Measurements from ENCODE around the gene PGD.
"Not testable (repeated sequence)": the region's sequence is repeated elsewhere in the genome, so short reads cannot be mapped to it uniquely, and the experiment has no call there.

The PGD gene

DNA sequence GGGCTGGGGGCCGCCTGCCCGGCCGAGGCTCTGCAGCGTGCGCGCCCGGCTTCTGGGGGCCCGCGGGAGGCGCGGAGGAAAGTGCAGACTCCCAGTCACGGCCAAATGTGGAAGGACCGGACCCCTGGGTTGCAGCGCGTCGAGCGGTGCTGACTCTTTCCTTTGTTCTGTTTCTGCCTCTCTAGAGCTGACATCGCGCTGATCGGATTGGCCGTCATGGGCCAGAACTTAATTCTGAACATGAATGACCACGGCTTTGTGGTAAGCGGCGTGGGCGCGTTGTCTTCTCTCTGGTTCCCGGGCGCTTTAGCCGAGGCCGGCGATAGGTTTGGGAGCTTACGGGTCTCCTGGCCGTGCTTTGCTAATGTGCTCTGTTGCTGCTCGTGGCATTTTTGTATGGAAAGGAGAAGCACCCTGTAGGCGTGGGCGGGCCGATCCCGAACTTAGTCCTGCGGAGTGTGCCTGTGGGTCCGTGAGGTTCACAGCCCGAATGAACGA lies 629 bp downstream of the PGD start:
- DNase-seq = no peak

DNA sequence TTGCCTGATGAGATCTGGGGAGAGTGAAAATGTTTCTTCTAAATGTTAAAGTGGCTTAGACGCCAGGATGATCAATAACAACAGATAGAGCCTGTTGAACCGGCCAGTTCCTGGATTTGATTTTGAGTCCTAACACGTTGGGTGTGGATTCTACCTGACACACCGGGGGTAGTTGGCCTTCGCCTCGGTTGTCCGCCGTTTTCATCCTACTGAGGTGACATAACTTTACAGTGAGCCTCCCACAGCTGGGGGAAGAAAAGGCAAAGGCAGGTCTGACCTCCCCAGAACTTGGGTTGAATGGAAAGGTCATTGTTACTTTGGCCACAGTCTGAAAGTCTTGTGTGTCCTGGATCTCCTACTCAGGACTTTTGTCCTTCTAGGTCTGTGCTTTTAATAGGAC lies 1.1 kb downstream of the PGD start:
- no peak for DNase-seq

DNA sequence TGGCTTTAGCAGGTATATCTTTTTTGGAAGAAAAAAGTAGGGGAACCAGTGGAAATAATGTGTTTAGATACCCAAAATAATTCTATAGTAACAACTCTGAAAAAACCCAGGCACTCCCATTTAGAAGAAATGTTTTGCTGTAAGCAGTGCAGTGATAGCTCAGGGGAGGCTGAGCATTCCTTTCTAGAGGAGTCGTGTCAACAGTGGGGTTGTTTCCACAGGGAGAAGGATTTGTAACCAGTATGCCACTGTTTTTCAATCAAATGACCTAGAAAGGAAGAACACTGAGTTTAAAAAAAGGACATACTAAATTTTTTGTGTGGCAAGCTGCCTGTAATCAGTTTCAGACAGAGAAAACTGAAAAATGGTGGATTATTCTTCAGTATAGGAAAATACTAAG lies 2.4 kb downstream of the PGD start:
- no peak for DNase-seq

DNA sequence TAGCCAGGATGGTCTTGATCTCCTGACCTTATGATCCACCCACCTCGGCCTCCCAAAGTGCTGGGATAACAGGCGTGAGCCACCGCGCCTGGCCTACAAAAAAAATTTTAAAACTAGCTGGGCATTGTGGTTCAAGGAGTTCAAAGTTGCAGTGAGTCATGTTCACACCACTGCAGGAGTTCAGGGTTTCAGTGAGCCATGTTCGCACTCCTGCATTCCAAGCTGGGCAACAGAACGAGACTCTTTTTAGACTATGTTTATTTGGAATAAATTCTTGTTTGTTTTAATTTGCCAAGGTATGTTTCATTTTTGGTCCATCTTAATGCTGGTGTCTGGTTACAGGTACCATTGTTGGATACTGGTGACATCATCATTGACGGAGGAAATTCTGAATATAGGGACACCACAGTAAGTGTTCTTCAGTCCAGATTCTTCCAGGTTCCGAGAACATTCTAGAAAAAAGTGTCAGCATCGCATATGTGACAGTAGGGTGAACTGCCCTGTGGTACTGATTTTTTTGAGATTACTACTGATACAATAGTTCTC lies 3.9 kb downstream of the PGD start:
- no peak for DNase-seq

DNA sequence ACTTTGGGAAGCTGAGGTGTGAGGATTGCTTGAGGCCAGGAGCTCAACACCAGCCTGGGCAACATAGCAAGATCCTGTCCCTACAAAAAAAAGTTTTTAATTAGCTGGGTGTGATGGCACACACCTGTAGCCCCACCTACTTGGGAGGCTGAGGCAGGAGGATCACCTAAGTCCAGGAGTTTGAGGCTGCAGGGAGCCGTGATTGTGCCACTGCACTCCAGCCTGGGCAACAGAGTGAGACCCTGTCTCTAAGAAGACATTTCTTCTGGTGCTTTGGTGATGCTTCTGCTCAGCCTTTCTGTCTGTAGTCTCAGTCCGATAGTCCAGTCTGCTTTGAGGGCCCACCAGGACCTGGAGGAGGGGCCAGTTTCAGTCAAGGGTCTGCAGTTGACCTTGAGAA lies 8.3 kb downstream of the PGD start:
- DNase-seq = no peak

DNA sequence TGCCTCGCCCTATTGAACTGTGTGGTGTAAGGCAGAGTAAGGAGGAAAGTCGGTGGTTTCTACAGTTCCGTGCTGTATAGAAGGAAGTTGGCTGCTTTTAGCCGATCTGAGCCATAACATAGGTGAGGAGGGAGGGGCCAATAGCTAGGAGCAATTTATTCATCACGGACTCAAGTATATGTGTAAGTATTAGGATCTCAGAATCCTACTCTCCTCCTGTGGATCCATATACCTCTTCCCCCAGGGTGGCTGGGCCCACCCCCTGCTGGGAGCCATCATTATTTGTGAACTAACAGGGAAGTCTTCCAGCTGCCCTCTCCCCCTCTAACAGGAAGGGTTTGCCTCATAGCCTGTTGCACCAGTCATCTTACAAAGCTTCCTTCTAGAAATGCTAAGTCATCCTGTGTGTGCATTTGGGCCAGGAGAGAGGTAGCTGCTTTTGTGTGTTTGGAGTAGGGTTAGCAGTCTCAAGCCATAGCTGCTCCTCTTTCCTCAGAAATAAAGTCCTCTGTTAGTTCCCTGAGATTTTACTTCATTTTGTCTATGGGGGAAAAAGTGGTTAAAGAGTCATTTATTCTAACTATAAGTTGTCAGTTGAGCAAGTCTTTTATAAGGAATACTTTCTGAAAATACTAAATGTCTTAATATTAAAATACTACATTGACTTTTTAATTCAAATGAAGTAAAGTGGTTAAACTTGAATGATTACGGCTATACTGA lies 16.5 kb downstream of the PGD start:
- DNase-seq = no peak

DNA sequence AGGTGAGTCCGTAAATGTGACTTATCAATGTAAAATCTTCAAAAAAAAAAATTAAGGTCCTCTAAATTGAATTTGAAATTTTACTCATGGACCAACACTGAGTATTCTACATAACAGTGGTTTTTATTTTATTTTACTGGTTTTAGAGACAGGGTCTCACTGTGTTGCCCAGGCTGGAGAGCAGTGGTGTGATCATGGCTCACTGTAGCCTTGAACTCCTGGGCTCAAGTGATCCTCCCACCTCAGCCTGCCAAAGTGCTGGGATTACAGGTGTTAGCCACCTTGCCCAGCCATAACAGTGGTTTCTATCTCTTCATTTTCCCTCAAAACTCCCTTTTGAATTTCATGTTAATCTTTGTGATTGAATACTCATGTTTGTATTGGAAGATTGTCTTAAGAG lies 17.1 kb downstream of the PGD start:
- DNase-seq = not testable (repeated sequence)

DNA sequence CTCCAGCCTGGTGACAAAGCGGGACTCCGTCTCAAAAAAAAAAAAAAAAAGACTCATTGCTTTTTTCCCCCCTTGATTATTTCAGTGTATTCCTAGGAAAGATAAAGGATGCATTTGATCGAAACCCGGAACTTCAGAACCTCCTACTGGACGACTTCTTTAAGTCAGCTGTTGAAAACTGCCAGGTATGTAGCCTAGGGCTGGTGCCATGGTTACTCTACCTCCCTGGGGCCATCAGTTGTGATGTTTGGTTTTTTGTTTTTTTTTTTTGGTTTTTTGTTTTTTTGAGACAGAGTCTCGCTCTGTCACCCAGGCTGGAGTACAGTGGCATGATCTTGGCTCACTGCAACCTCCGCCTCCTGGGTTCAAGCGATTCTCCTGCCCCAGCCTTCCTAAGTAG lies 19.9 kb downstream of the PGD start:
- not testable (repeated sequence) for DNase-seq

DNA sequence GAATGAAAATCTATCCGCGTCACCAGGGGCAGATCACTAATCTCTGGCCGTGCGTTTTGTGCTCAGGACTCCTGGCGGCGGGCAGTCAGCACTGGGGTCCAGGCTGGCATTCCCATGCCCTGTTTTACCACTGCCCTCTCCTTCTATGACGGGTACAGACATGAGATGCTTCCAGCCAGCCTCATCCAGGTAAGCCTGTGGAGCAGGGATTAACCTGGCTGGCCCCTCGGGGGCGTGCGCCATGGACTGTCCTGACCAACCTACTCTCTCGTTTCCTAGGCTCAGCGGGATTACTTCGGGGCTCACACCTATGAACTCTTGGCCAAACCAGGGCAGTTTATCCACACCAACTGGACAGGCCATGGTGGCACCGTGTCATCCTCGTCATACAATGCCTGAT lies 20.5 kb downstream of the PGD start:
- no peak for DNase-seq

DNA sequence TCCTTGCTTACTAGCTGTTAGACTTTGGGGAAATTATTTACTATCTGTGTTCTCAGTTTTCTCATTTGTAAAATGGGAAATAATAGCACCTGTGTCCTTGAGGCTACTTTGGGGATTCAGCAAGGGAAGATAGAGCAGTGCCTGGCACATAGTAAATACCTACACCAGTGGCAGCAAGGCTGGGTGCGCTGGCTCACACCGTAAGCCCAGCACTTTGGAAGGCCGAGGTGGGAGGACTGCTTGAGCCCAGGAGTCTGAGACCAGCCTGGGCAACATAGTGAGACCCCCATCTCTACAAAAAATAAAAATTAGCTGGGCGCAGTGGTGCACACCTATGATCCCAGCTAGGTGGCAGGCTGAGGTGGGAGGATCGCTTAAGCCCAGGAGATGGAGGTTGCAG lies 22.8 kb downstream of the PGD start:
- DNase-seq = no peak

DNA sequence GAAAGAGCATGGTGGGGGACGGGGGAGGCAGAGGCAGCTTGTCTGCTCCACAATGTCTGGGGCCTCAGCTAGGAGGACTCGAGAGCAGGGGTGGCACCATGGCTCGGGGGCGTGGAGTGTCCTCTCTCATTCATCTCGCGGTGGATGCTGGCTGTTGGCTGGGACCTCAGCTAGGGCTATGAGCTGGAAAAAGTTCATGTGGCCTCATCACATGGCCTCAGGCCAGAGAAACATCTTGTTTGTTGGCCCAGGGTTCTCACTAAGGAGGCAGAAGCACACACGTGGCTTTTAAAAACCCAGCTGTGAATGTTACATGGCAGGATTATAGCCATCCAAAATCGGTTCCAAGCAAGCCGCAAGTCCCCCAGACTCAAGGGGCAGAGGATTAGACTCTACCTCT lies 25.2 kb downstream of the PGD start:
- no peak for DNase-seq

DNA sequence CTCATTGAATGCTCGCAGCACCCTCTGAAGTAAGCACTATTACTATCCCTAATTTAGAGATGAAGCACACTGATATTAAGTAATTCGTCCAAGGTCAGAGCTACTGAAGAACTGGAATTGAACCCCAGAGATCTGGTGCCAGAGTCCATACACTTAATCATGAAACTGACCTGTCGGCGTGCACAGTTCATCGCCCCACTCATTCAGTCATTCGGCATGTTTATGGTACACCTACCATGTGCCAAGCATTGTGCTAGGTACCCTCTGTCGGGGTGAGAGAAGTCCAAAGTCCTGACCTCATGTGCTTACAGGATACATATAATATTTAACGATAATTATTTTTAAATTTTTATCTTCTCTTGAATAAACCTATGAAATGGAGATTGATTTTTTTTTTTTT lies 25.8 kb downstream of the PGD start:
- no peak for DNase-seq

DNA sequence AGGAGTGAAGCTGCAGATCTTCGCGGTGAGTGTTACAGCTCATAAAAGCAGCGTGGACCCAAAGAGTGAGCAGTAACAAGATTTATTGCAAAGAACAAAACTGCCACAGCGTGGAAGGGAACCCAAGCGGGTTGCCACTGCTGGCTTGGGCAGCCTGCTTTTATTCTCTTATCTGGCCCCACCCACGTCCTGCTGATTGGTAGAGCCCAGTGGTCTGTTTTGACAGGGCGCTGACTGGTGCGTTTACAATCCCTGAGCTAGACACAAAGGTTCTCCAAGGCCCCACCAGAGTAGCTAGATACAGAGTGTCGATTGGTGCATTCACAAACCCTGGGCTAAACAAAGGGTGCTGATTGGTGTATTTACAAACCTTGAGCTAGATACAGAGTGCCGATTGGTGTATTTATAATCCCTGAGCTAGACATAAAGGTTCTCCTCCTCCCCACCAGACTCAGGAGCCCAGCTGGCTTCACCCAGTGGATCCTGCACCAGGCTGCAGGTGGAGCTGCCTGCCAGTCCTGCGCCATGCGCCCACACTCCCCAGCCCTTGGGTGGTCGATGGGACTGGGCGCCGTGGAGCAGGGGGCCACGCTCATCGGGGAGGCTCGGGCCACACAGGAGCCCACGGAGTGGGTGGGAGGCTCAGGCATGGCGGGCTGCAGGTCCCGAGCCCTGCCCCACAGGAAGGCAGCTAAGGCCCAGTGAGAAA lies 27.1 kb downstream of the PGD start:
- DNase-seq = not testable (repeated sequence)

DNA sequence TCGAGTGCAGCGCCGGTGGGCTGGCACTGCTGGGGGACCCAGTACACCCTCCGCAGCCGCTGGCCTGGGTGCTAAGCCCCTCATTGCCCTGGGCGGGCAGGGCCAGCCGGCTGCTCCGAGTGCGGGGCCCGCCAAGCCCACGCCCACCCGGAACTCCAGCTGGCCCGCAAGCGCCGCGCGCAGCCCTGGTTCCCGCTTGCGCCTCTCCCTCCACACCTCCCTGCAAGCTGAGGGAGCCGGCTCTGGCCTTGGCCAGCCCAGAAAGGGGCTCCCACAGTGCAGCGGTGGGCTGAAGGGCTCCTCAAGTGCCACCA lies 27.6 kb downstream of the PGD start:
- DNase-seq = not testable (repeated sequence)

DNA sequence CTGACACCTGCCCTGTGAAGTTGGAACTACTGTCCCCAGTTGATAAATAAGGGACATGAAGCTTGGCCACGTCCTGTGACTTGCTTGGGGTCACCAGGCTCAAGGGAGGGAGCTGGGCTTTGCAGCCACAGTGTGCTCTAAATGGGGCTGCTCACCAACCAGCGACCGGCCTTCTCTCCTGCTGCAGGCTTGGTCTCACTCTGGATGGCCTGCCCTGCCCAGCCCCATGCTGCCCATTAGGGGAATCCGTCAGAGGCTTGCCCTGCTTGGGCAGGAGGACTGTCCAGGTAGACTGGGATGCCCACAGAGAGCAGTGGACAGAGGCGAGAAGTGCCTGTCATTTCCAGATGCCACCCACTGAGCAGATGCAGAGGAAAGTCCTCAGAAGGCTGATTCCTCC lies 30.1 kb downstream of the PGD start:
- no peak for DNase-seq

DNA sequence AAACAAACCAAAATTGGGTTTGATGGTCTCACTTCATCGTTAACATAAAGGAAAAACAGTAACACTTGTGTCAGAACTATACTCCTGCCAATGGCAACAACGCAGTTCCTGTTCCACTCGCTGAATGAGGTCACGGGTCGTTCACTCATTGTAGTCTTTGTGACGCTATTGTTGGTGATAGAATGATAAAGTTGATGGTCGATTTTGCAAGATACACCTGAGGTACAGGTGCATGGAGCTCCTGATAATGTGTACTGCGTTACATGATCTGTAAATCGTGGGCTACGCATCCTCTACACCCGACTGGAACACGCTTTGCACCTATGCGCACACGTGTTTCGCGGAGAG lies 31.0 kb downstream of the PGD start:
- DNase-seq = no peak

DNA sequence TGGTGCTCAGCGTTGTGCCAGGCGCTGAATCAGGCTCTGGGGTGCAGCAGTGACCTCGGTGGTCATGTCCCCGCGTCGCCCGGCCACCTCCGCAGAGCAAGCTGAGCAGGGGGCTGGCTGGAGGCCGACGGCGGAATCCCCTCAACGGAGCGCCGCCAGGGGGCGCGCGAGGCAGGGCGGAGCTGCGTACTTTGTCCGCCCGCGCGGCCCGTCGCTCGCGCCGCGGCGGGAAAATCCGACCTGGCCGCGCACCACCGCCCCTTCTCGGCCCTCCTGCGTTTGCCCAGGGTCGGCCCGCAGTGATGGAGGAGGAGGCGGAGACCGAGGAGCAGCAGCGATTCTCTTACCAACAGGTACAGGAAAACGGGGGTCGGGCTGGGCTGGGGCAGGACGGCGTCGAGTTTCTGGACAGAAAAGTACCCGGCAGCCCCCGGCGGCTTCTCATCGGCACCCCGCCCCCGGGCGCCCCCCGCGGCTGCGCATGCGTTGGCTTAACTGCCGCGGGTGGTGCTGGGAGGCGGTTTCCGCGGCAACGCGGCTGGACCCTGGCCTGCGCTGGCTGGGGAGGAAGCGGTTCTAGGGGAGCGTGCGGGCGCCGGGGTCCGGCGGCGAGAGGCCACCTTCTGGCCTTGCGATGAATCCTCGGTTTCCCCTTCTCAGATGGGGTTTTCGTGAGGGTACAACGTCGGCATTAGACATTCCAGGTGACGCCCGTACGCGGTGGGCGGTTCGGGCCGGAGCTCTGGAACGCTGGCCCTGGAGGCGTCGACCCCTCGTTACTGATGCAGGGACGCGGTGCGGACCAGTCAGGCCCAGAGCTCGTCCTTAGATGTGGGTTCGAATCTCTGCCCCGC lies 31.6 kb downstream of the PGD start, which contains the start of gene CENPS:
Gene CENPS (plus strand): TSS at position 218 of the 854 bp plus-strand sequence. CDS start 85 bp downstream, at position 303.
- peak; percentile 92 for DNase-seq

DNA sequence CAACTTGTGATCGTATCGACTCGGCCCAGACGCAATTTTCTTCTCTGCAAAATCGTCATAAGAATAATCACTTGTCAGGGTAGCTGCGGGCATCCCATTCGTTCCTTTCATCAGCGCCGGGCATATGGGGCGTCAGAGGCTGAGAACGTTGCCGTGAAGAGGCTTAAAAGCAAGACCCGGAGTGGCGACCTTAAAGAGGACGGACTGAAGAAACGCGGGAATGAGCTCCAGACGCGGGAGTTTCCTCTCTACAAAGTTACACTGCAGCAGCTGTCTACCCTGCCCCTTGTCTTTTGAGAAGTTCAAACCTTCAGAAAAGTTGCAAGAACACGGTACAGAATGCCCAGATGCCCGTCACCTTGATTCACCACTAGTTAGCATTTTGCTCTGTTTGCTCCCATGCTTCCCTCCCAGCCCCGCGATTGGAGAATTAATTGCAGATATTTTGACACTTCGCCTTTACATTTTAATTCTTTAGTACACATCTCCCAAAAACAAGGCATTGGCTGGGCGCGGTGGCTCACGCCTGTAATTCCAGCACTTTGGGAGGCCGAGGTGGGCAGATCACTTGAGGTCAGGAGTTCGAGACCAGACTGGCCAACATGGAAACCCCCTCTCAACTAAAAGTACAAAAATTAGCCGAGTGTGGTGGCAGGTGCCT lies 32.3 kb downstream of the PGD start:
- DNase-seq = no peak

DNA sequence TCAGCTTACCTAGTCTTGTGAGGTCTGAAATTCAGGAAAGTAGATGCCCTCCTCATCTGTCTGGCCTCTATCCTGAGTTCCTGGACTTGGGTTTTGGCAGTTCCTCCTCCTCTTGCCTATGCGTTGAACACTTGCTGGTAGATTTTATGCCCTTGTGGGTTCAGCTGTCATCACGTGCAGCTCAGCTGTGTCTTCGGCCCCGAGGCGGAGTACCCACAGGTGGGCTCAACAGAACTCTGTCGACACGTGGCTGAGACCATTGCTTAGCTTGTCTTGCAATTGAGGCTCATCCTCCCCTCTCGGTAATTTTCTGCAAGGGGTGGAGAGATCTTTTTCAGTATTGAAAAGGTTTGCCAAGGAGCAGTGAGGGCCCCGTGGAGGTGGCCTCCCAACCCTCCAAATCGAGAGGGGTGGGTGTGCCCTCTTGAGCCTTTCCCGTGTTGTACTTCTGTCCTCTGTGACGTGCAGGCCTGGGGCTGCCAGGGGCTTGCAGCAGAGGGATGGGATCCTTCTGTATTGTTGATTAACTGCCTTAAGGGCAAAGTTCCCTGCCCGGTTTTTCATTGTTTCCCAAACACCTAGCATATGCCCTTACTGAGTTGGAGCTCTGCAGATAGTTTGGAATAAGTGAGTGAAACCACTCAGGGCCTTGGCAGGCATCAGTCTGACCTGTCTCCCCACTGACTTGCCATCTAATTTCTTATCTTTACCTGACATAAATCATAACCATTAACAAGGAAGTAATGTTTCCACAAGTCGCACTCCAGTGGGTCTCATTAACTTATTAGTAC lies 34.2 kb downstream of the PGD start:
- no peak for DNase-seq

DNA sequence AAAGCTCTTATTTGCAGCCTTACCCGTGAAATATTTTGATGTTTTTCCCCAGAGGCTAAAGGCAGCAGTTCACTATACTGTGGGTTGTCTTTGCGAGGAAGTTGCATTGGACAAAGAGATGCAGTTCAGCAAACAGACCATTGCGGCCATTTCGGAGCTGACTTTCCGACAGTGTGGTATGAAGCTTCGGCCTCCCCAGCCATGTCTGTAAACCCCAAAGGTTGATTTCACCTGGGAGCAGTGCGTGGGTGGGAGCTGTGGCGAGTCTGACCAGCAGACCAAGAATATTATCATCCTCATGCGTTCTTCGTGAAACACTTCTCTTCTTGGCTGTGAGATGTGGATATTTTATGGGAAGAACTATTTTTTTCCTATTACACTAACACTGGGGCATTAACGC lies 34.9 kb downstream of the PGD start:
- DNase-seq = no peak

DNA sequence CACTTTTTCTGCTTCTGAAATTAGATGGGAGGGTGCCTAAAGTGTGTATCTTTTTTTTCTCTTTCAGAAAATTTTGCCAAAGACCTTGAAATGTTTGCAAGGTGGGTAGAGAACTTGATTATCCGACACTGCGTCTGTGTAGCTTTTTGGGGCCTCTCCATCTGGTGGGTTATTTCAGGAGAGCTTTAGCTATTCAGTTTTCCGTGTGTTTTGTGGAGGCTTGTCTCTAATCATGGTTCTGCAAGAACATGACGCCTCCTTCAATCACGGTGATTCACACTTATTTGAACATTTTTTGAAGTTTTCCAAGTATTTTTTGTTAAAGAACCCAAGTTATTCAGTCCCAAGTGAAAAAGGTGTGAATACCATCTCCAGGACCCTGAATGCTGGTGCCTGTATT lies 35.7 kb downstream of the PGD start:
- DNase-seq = no peak

DNA sequence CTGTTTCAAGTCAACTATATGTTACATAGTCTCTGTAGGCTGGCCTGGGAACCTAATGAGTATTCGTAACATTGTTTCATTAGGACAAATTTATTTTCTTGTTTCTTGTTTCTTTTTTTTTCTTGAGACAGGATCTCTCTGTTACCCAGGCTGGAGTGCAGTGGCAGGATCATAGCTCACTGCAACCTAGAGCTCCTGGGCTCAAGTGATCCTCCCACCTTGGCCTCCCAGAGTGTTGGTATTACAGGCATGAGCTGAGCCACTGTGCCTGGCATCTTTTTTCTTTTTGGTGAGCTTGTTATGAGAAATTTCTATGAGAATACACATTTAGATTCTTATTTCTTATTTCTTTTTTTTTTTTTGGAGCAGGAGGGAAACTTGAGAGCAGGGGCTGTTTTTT lies 38.2 kb downstream of the PGD start:
- no peak for DNase-seq

Data from activated gamma-delta T cell treated with Interleukin-2 at 50 U/mL for 16 hours (primary cell).